Measurements from ENCODE around the gene CMTM8. TPM values are rescaled to one million over a fixed set of nuclear protein-coding genes. Genes with fewer than 3 reads are reported as not detected.

CMTM8 gene
- total RNA-seq, 1 experiment from 2014 or later = 9.0 TPM

GRCh38 chr3:32197991-32198390, 40.5 kb upstream of the CMTM8 start:
- Mint-ChIP-seq H3K4me3 (no peak overlapping the region), H3K36me3 (no peaks in the 10 kb centered on the region), H3K27ac (no peak overlapping the region), H3K27me3 (ENCODE audit: low read depth) (no peaks in the 10 kb centered on the region), H3K4me1 (no peaks in the 10 kb centered on the region), H3K9me3 (no peaks in the 10 kb centered on the region)
- CTCF ChIA-PET = interaction anchor here (1.9 kb wide), 1 partner anchor 42 kb away, joined by 5 read pairs; no protein-coding TSS in a partner anchor
- TF ChIP-seq ZNF219 (CRISPR knock-in tag; IDR thresholded peaks at IDR 0.05; ENCODE audit: borderline replicate concordance) = no peak
- TF ChIP-seq, protein P1, sequence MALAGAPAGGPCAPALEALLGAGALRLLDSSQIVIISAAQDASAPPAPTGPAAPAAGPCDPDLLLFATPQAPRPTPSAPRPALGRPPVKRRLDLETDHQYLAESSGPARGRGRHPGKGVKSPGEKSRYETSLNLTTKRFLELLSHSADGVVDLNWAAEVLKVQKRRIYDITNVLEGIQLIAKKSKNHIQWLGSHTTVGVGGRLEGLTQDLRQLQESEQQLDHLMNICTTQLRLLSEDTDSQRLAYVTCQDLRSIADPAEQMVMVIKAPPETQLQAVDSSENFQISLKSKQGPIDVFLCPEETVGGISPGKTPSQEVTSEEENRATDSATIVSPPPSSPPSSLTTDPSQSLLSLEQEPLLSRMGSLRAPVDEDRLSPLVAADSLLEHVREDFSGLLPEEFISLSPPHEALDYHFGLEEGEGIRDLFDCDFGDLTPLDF (CRISPR knock-in tag; IDR thresholded peaks at IDR 0.05) = no peak
- TF ChIP-seq, protein P2, sequence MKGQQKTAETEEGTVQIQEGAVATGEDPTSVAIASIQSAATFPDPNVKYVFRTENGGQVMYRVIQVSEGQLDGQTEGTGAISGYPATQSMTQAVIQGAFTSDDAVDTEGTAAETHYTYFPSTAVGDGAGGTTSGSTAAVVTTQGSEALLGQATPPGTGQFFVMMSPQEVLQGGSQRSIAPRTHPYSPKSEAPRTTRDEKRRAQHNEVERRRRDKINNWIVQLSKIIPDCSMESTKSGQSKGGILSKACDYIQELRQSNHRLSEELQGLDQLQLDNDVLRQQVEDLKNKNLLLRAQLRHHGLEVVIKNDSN (CRISPR knock-in tag; IDR thresholded peaks at IDR 0.05) = no peak
- TF ChIP-seq FOXK1 (CRISPR knock-in tag; IDR thresholded peaks at IDR 0.05) = no peak
- no peak for TF ChIP-seq JUN (CRISPR knock-in tag; IDR thresholded peaks at IDR 0.05)
- TF ChIP-seq NFYB (CRISPR knock-in tag; conservative IDR thresholded peaks at IDR 0.05; ENCODE audit: low read depth) = no peak
- TF ChIP-seq TEAD4 (CRISPR knock-in tag; IDR thresholded peaks at IDR 0.05) = no peak
- TF ChIP-seq, protein P3, sequence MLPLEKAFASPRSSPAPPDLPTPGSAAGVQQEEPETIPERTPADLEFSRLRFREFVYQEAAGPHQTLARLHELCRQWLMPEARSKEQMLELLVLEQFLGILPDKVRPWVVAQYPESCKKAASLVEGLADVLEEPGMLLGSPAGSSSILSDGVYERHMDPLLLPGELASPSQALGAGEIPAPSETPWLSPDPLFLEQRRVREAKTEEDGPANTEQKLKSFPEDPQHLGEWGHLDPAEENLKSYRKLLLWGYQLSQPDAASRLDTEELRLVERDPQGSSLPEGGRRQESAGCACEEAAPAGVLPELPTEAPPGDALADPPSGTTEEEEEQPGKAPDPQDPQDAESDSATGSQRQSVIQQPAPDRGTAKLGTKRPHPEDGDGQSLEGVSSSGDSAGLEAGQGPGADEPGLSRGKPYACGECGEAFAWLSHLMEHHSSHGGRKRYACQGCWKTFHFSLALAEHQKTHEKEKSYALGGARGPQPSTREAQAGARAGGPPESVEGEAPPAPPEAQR (CRISPR knock-in tag; IDR thresholded peaks at IDR 0.05) = no peak
- no peak for TF ChIP-seq ZNF317 (CRISPR knock-in tag; IDR thresholded peaks at IDR 0.05; ENCODE audit: borderline replicate concordance, low read depth)
- no peak for TF ChIP-seq CBFB (CRISPR knock-in tag; IDR thresholded peaks at IDR 0.05; ENCODE audit: low read depth)
- no peak for TF ChIP-seq CREB1 (CRISPR knock-in tag; IDR thresholded peaks at IDR 0.05)
- no peak for ATAC-seq
- DNase-seq (ENCODE audit: low spot score) = no peak
- POLR2A ChIA-PET = no interaction called here

DNA sequence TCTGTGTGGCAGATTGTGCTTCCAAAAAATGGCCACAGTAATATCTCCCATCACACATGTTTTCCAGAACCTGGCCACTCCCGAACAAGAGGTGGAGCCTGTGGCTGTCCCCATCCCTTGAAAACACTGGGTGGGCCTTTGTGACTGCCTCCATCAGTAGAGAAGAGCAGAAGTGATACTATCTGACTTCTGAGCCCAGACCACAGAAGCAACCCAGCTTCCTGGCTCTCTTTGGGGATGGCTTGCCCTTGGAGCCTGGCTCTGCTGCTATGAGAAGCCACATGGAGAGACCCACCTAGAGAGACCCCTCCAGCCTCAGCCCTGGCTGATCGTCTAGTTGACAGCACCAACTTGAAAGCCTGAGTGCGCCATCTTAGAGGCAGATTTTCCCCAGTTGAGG, 39.8 kb upstream of the CMTM8 start:
- Mint-ChIP-seq H3K36me3 (no peaks in the 10 kb centered on the region), H3K4me3 (no peak overlapping the region), H3K4me1 (no peaks in the 10 kb centered on the region), H3K9me3 (no peaks in the 10 kb centered on the region), H3K27me3 (ENCODE audit: low read depth) (no peaks in the 10 kb centered on the region), H3K27ac (no peak overlapping the region)
- DNase-seq (ENCODE audit: low spot score) (no peak), ATAC-seq (no peak)
- CTCF ChIA-PET = interaction anchor here (1.9 kb wide), 1 partner anchor 41 kb away, joined by 5 read pairs; no protein-coding TSS in a partner anchor
- TF ChIP-seq EMX1 (CRISPR knock-in tag; IDR thresholded peaks at IDR 0.05) = no peak
- TF ChIP-seq CBFB (CRISPR knock-in tag; IDR thresholded peaks at IDR 0.05; ENCODE audit: low read depth) = no peak
- TF ChIP-seq AFF4 (CRISPR knock-in tag; IDR thresholded peaks at IDR 0.05; ENCODE audit: borderline replicate concordance) = no peak
- TF ChIP-seq ZNF423 (CRISPR knock-in tag; IDR thresholded peaks at IDR 0.05) = no peak
- TF ChIP-seq, protein P4, sequence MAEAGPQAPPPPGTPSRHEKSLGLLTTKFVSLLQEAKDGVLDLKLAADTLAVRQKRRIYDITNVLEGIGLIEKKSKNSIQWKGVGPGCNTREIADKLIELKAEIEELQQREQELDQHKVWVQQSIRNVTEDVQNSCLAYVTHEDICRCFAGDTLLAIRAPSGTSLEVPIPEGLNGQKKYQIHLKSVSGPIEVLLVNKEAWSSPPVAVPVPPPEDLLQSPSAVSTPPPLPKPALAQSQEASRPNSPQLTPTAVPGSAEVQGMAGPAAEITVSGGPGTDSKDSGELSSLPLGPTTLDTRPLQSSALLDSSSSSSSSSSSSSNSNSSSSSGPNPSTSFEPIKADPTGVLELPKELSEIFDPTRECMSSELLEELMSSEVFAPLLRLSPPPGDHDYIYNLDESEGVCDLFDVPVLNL (CRISPR knock-in tag; IDR thresholded peaks at IDR 0.05; ENCODE audit: borderline replicate concordance, low read depth) = no peak
- TF ChIP-seq TP53 (CRISPR knock-in tag; IDR thresholded peaks at IDR 0.05) = no peak
- no peak for TF ChIP-seq MYBL2 (CRISPR knock-in tag; IDR thresholded peaks at IDR 0.05)
- no peak for TF ChIP-seq ZNF232 (CRISPR knock-in tag; IDR thresholded peaks at IDR 0.05)
- POLR2A ChIA-PET = no interaction called here
